ENCODE measurements around the gene CDS2. TPM values are rescaled to one million over a fixed set of nuclear protein-coding genes. Genes with fewer than 3 reads are reported as not detected.

CDS2 gene
- total RNA-seq, 1 donor from 2014 or later: 56.3 TPM

- H3K36me3 Mint-ChIP-seq (ENCODE audit: low read depth): no peaks in the 10 kb centered on the region
- no peaks in the 10 kb centered on the region for H3K9me3 Mint-ChIP-seq
- H3K27me3 Mint-ChIP-seq (ENCODE audit: low read depth): no peaks in the 10 kb centered on the region
Observed at GRCh38 chr20:5203380-5203779, 76.6 kb downstream of the CDS2 start.

GRCh38 chr20:5205348-5206210 is 78.8 kb downstream of the CDS2 start:
- Mint-ChIP-seq H3K9me3 (peaks cover 4% of the 10 kb centered on the region), H3K4me1 (peaks cover 5% of the 10 kb centered on the region), H3K4me3 (peak overlapping the region; percentile 13), H3K36me3 (ENCODE audit: low read depth) (peaks cover 6% of the 10 kb centered on the region), H3K27ac (ENCODE audit: unreplicated experiment) (no peak overlapping the region), H3K27me3 (ENCODE audit: low read depth) (no peaks in the 10 kb centered on the region)
- peak; percentile 73 for DNase-seq (ENCODE audit: low read depth, low spot score)
- TF ChIP-seq CTCF (conservative IDR thresholded peaks at IDR 0.05): peak; percentile 97

More at GRCh38 chr20:5203380-5203779, 76.6 kb downstream of the CDS2 start:
- H3K4me1 Mint-ChIP-seq: peaks cover 5% of the 10 kb centered on the region
- H3K4me3 Mint-ChIP-seq: no peak overlapping the region
- no peak for TF ChIP-seq CTCF (conservative IDR thresholded peaks at IDR 0.05)
- H3K27ac Mint-ChIP-seq (ENCODE audit: unreplicated experiment): no peak overlapping the region
- DNase-seq (ENCODE audit: low read depth, low spot score): no peak

- no peak for DNase-seq (ENCODE audit: low read depth, low spot score)
- Mint-ChIP-seq H3K9me3 (peaks cover 4% of the 10 kb centered on the region), H3K4me3 (no peak overlapping the region), H3K27me3 (ENCODE audit: low read depth) (no peaks in the 10 kb centered on the region), H3K4me1 (peaks cover 5% of the 10 kb centered on the region), H3K27ac (ENCODE audit: unreplicated experiment) (no peak overlapping the region), H3K36me3 (ENCODE audit: low read depth) (peaks cover 6% of the 10 kb centered on the region)
- TF ChIP-seq CTCF (conservative IDR thresholded peaks at IDR 0.05): no peak
Observed at GRCh38 chr20:5207138-5207537, 80.3 kb downstream of the CDS2 start.

GRCh38 chr20:5211803-5212714 is 85.3 kb downstream of the CDS2 start:
- TF ChIP-seq CTCF (conservative IDR thresholded peaks at IDR 0.05): no peak

GRCh38 chr20:5212907-5213487 is 86.2 kb downstream of the CDS2 start:
- H3K36me3 Mint-ChIP-seq (ENCODE audit: low read depth): peaks cover 15% of the 10 kb centered on the region
- no peak overlapping the region for H3K4me3 Mint-ChIP-seq

More at GRCh38 chr20:5211803-5212714, 85.3 kb downstream of the CDS2 start:
- H3K36me3 Mint-ChIP-seq (ENCODE audit: low read depth): peaks cover 15% of the 10 kb centered on the region
- no peaks in the 10 kb centered on the region for H3K27me3 Mint-ChIP-seq (ENCODE audit: low read depth)
- DNase-seq (ENCODE audit: low read depth, low spot score): no peak
- H3K9me3 Mint-ChIP-seq: peaks cover 8% of the 10 kb centered on the region
- H3K27ac Mint-ChIP-seq (ENCODE audit: unreplicated experiment): no peak overlapping the region
- H3K4me1 Mint-ChIP-seq: peaks cover 20% of the 10 kb centered on the region
- H3K4me3 Mint-ChIP-seq: no peak overlapping the region

More at GRCh38 chr20:5212907-5213487, 86.2 kb downstream of the CDS2 start:
- no peak for DNase-seq (ENCODE audit: low read depth, low spot score)
- Mint-ChIP-seq H3K27ac (ENCODE audit: unreplicated experiment) (peak overlapping the region; percentile 62), H3K9me3 (peaks cover 8% of the 10 kb centered on the region), H3K27me3 (ENCODE audit: low read depth) (no peaks in the 10 kb centered on the region), H3K4me1 (peaks cover 20% of the 10 kb centered on the region)
- no peak for TF ChIP-seq CTCF (conservative IDR thresholded peaks at IDR 0.05)

Data from neural crest cell (in vitro differentiated cells).